ENCODE measurements around the gene HSPD1. TPM values are rescaled to one million over a fixed set of nuclear protein-coding genes. Genes with fewer than 3 reads are reported as not detected.
"Not testable (repeated sequence)": the region's sequence is repeated elsewhere in the genome, so short reads cannot be mapped to it uniquely, and the experiment has no call there.

The HSPD1 gene
- total RNA-seq, 1 donor from 2014 or later, result 152 TPM

DNA sequence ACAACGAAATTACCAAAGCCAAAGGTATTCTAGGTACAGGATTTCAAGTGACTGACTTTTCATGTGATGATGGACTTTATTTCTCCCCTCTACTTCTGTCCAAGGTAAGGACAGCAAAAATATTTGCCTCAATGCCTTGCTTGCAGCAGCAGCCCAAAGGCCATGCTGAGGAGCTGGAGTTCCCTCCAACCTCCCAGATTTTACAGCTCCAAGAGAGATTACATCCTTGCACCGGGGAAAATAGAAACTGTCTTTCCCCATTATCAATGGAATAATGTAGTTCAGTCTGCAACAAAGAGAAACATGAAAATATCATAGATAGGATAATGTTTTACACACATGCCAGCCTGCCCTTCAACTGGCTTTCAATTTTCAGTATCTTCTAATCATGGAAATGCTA is 13.5 kb downstream of the HSPD1 start:
- Mint-ChIP-seq H3K36me3 (ENCODE audit: low read depth) (peaks cover 35% of the 10 kb centered on the region), H3K27me3 (ENCODE audit: low read depth) (no peaks in the 10 kb centered on the region), H3K27ac (ENCODE audit: unreplicated experiment) (no peak overlapping the region), H3K4me1 (ENCODE audit: low read depth) (no peaks in the 10 kb centered on the region), H3K4me3 (ENCODE audit: unreplicated experiment) (no peak overlapping the region), H3K9me3 (ENCODE audit: low read depth) (peaks cover 7% of the 10 kb centered on the region)
- DNase-seq (ENCODE audit: low spot score), result no peak
- TF ChIP-seq, protein P1, sequence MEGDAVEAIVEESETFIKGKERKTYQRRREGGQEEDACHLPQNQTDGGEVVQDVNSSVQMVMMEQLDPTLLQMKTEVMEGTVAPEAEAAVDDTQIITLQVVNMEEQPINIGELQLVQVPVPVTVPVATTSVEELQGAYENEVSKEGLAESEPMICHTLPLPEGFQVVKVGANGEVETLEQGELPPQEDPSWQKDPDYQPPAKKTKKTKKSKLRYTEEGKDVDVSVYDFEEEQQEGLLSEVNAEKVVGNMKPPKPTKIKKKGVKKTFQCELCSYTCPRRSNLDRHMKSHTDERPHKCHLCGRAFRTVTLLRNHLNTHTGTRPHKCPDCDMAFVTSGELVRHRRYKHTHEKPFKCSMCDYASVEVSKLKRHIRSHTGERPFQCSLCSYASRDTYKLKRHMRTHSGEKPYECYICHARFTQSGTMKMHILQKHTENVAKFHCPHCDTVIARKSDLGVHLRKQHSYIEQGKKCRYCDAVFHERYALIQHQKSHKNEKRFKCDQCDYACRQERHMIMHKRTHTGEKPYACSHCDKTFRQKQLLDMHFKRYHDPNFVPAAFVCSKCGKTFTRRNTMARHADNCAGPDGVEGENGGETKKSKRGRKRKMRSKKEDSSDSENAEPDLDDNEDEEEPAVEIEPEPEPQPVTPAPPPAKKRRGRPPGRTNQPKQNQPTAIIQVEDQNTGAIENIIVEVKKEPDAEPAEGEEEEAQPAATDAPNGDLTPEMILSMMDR (IDR thresholded peaks at IDR 0.05), result no peak

DNA sequence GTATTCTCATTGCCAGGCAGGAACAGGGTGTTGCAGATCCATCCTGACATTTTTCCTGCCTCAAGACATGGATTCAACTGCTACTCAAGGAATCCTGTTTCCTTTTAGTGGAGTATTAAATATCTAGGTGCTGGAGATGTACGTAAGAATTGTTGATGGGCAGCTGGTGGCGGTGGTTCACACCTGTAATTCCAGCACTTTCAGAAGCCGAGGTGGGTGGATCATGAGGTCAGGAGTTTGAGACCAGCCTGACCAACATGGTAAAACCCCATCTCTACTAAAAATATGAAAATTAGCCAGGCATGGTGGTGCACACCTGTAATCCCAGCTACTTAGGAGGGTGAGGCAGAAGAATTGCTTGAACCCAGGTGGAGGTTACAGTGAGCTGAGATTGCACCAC is 15.4 kb downstream of the HSPD1 start:
- not testable (repeated sequence) for H3K27ac Mint-ChIP-seq (ENCODE audit: unreplicated experiment); H3K4me1 Mint-ChIP-seq (ENCODE audit: low read depth); H3K4me3 Mint-ChIP-seq (ENCODE audit: unreplicated experiment); DNase-seq (ENCODE audit: low spot score); H3K27me3 Mint-ChIP-seq (ENCODE audit: low read depth); H3K9me3 Mint-ChIP-seq (ENCODE audit: low read depth)
- H3K36me3 Mint-ChIP-seq (ENCODE audit: low read depth), result peaks cover 27% of the 10 kb centered on the region

DNA sequence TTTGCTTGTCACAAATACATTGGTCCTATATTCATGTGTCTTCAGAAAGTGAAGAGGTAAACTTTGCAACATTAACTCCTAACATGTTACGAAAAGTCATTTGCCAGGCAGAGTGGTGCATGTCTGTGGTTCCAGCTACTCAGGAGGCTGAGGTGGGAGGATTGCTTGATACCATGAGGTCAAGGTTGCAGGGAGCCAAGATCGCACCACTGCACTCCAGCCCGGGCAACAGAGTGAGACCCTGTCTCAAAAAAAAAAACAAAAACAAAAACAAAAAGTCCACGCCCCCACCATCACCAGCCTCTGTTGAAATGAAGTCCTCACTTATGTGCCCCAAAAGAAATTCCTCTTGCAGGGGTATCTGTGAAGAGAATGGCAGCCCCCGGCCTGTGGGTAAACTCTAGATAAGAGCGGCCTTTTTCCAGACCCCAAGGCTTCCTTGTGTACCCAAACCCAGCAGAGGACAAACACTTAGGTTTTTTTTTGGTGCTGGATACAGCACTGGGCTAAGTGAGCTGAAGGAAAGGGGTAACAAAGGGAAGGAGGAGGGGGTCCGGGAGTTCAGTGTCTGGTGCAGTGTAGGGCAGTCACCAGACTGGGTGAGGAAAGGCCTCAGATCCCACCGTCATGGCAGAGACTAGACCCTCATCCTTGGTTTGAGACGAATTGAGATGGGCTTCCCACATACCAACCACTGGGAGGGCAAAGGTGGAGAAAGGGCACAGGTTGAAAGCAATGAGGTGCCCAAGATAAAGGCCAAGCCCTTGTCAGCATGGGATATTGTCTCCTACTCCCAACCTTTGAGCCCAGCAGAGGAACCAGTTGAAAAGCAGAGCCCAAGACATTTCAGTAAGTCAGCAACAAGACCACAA is 19.2 kb downstream of the HSPD1 start:
- TF ChIP-seq, protein P1 (IDR thresholded peaks at IDR 0.05), result no peak
- H3K9me3 Mint-ChIP-seq (ENCODE audit: low read depth), result peaks cover 7% of the 10 kb centered on the region
- no peaks in the 10 kb centered on the region for H3K4me1 Mint-ChIP-seq (ENCODE audit: low read depth)
- no peak overlapping the region for H3K27ac Mint-ChIP-seq (ENCODE audit: unreplicated experiment)
- no peak for DNase-seq (ENCODE audit: low spot score)
- no peaks in the 10 kb centered on the region for H3K27me3 Mint-ChIP-seq (ENCODE audit: low read depth)
- H3K4me3 Mint-ChIP-seq (ENCODE audit: unreplicated experiment), result no peak overlapping the region
- H3K36me3 Mint-ChIP-seq (ENCODE audit: low read depth), result peaks cover 11% of the 10 kb centered on the region

DNA sequence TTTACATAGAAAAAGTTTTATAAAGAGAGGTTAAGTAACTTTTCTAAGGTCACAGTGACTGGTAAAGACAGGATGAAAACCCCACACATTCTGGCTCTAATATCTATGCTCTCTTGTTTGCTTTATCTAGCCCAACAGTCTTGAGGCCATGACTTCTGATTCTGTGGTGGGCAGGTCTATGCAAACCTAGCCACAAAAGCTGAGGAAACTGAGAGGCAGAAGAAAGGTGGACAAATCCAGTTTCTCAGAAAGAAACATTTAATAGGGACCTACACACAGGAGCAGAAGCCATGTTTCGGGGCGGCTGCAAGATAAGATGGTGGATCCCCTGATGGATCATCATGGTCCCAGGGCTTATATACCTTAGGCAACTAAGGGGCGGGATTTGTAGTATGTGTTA is 21.8 kb downstream of the HSPD1 start:
- Mint-ChIP-seq H3K27ac (ENCODE audit: unreplicated experiment) (no peak overlapping the region), H3K4me1 (ENCODE audit: low read depth) (no peaks in the 10 kb centered on the region), H3K36me3 (ENCODE audit: low read depth) (peaks cover 8% of the 10 kb centered on the region), H3K9me3 (ENCODE audit: low read depth) (no peaks in the 10 kb centered on the region), H3K4me3 (ENCODE audit: unreplicated experiment) (no peak overlapping the region), H3K27me3 (ENCODE audit: low read depth) (no peaks in the 10 kb centered on the region)
- TF ChIP-seq, protein P1 (IDR thresholded peaks at IDR 0.05), result no peak
- DNase-seq (ENCODE audit: low spot score), result no peak

DNA sequence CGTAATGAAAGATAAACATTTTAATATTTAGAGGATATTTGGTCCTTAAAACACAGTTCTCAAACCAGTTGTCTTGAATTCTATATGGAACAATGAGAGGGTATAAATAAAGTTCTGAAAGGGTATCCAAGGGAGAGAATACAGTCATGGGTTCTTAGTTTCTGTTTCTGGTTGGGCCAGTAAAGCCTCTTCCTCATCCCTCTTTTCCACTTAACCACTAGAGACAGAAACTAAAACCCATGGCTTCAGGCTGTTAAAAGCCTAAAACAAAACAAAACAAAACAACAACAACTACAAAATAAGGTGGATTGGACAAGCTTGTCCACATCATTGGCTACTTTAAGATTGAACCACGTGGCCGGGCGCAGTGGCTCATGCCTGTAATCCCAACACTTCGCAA is 27.5 kb downstream of the HSPD1 start:
- H3K27ac Mint-ChIP-seq (ENCODE audit: unreplicated experiment), result no peak overlapping the region
- no peaks in the 10 kb centered on the region for H3K9me3 Mint-ChIP-seq (ENCODE audit: low read depth)
- TF ChIP-seq, protein P1 (IDR thresholded peaks at IDR 0.05), result no peak
- no peaks in the 10 kb centered on the region for H3K27me3 Mint-ChIP-seq (ENCODE audit: low read depth)
- no peak overlapping the region for H3K4me3 Mint-ChIP-seq (ENCODE audit: unreplicated experiment)
- H3K36me3 Mint-ChIP-seq (ENCODE audit: low read depth), result peaks cover 24% of the 10 kb centered on the region
- DNase-seq (ENCODE audit: low spot score), result no peak
- H3K4me1 Mint-ChIP-seq (ENCODE audit: low read depth), result no peaks in the 10 kb centered on the region

DNA sequence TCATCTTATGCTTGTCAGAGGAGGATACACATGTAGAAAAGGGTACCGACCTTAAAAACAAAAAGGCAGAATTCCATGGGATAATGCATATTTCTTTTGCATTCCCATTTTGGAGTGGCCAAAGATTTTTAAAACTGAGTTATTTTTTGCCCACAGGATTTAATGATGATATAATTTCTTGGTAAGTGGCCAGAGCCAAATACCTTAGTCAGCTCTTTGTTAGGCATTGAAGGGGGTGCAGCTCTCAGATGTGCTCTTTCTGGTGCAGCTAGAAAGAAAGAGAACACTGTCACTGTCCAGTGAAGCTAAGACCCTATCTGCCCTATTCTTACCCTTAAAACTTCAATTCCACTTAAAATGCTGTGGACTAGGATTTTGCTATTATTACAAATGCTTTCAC is 35.5 kb downstream of the HSPD1 start:
- Mint-ChIP-seq H3K27ac (ENCODE audit: unreplicated experiment) (peak overlapping the region; percentile 59), H3K27me3 (ENCODE audit: low read depth) (no peaks in the 10 kb centered on the region), H3K36me3 (ENCODE audit: low read depth) (peaks cover 21% of the 10 kb centered on the region), H3K4me3 (ENCODE audit: unreplicated experiment) (no peak overlapping the region), H3K4me1 (ENCODE audit: low read depth) (peaks cover 18% of the 10 kb centered on the region), H3K9me3 (ENCODE audit: low read depth) (no peaks in the 10 kb centered on the region)
- no peak for DNase-seq (ENCODE audit: low spot score)
- TF ChIP-seq, protein P1 (IDR thresholded peaks at IDR 0.05), result no peak

Measured in chondrocyte (in vitro differentiated cells).